Effector CD4-positive, alpha-beta T cell (primary cell): ENCODE data around the gene MYL3.

Experiments used
- DNase-seq: peaks from one replicate; pipeline ENCODE4 v3.0.0-alpha.2; 2020

MYL3 gene

GRCh38 chr3:46864061-46864881 is 1.0 kb upstream of the MYL3 start:
- DNase-seq = no peak

DNA sequence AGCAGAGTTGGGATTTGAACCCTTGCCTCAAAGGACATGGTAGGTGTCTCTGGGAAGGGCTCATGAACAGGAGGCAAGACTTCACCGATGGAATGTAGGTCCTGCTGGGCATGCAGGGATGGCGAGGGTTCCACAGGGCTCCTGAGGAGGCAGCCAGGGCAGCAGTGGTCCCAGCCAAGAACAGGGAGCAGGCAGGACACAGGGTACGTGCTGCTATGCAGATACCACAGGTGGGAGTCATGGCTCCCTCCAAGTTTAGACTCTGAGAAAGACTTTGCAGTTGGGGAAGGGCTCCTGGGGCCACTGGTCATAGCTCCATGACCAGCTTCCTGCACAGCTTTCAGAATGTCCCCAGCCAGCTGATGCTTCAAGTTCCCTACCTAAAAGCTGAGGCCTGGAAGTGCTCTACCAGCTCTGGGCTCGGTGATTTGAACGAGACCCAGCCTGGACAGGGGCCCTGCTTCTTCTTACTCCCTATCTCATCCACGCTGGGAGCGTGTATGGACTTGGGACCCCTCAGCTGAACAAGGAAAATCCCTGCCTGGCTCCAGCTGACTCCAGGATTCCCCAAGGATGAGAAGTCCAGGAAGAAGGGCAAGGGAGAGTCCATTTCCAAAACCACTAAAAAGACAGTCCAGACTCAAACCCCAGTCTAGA is 747 bp downstream of the MYL3 start:
- no peak for DNase-seq

DNA sequence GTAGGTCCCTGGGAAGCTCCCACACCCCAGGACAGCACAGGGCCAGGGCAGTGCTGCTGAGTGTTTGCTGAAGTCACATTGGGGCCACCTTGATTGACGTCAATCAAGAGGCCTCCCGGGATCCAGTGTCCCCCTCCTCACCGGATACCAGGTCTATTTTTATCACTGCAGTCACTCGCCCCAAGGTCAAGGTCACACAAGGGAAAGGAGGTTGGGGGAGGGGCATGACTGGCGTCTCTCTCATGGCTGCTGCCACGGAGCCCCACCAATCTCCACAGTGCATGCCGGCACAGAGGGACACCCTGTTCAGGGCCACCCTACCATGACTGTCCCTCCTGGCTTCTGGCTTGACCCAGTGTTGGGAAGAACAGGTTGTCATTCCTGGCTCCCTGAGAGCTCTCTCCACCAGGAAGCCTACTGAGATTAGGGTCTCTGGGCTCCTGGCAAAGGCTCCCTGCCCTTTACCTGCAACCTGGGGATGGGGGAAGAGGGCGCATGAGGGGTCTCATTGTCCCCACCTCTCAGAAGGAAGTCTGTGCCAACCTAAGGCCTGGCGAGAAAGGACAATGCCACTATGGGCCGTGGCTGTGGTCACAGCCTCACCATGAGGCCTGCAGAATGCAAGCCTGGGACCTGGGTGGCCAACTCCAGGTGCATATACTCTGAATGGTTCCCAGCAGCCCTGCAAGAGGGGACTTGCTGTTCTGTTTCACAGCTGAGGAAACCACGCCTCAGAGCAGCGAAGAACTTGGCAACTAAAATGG is 1.5 kb downstream of the MYL3 start:
- DNase-seq = no peak

DNA sequence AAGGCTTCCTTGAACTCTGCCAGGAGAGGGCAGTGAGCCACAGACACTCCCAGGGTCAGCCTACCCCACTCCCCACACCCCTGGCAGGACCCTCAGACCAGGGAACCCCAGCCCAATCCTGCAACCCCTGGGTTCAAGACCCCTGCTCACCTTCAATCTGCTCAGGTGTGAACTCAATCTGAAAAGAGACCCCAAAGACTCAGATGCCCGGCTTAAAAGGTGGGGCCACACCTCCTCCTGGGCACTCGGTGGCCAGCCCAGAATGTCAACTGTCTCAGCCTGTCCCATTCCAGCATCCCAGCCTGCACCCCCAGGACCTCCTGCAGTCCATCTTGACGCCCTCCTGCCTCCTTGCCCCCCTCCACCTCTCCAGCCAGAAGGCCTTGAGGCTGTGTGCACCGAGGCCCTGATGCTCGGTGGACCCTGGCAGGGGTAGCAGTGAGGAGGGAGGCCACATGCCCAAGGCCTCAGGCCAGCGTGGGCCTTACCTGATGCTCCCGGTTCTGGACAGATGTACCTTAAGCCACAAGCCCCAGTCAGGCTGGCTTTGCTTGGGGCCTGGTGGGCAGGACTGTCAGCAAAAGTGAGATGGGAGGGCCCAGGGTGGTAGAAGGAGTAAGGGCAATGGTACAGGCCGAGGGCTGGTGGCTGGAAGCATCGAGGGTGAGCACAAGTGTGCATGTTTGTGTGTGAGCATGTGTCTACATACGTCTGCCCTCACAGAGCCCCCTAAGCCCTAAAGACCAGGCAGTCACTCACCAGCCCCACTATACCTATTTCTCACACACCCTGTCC is 2.2 kb downstream of the MYL3 start:
- DNase-seq = no peak

DNA sequence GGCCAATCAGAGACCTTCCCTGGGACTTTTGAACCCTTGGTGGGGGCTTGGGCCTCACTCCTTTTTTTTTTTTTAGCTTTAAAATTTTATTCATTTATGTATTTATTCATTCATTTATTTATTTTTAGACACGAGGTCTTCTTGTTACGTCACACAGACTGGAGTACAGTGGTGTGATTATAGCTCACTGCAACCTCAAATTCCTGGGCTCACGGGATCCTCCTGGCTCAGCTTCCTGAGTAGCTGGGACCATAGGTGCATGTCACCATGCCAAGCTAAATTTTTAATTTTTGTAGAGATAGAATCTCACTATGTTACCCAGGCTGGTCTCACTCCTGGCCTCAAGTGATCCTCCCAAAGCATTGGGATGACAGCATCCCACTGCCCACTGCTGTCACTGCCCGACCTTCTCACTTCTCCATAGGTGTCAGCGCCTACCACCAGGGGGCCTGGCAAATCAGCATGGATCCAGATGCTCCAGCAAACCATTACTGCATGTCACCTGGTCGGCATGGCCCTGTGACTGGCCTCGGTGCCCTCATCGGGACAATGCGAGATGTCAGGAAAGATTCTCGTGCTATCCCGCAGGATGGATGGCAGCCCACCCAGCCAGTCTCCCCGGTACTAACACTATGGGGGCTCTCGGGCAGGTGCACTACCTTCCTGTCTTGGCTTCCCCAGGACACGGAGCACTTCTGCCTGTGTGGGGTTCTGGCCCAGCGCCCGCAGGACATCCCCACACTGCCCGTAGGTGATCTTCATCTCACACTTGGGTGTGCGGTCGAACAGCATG is 3.0 kb downstream of the MYL3 start:
- DNase-seq = no peak

DNA sequence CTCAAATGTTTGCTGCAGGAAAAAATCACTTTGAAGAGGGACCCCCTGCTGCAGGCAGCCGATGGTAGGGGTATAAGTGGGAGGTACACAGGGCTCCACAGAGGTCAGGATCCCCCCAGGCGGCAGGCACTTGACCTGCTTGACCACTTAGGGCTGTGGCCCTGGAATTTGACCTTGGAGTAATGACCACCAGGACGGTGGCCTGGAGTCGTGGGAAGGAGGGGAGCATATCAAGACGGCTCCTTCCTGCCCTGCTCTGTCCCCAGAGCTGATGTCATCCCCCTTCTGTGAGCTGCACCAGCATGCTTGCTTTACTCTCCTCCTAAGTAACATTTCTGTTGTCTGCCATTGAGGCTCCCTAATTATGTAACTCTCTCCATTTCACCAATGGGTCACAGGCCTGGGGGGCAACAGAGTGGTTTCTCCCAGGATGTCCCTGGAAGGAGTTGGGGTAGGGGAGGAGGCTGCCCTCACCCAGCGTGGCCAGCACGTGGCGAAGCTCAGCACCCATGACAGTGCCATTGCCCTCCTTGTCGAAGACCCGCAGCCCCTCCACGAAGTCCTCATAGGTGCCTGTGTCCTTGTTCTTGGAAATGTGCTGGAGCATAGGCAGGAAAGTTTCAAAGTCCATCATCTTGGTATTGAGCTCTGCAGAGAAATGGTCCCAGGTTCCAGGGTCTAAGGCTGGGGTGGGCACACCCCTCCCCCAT is 4.1 kb downstream of the MYL3 start:
- no peak for DNase-seq

GRCh38 chr3:46858456-46858855 is 4.8 kb downstream of the MYL3 start:
- no peak for DNase-seq

DNA sequence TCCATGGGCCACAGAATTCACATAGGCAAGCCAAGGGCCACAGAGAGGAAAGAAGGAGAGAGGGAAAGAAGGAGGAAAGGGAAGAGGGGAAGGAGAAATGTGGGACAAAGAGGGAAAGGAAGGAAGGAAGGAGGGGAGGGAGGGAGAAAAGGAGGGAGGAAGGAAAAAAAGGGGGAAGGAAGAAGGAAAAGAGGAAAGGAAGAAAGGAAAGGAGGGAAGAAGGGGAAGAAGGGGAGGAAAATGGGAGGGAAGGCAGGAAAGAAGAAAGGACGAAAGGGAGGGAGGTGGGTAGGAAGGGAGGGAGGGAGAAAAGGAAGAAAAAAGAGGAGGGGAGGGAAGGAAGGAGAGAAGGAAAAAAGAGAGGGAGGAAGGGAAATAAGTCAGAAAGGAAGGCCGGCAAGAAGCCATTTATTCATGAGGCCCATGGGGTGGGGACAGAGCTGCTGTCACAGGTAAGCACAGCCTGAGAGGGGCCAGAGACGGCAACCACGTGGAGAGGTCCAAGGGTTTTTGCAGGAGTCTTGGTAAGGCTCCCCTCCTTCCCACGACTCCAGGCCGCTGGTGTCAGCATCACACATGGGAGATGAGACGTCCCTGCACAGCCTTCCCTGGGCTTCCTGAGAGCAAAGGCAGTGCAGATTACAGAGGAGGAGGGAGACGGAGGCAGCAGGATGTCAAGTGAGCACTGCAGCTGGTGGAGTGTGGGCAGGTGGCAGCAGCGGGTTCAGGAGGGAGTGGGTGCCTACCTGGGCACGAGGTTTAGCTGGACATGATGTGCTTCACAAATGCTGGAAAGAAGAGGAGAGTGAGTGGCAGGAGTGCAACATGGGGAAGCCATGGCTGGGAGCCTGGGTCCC is 5.5 kb downstream of the MYL3 start:
- no peak for DNase-seq

DNA sequence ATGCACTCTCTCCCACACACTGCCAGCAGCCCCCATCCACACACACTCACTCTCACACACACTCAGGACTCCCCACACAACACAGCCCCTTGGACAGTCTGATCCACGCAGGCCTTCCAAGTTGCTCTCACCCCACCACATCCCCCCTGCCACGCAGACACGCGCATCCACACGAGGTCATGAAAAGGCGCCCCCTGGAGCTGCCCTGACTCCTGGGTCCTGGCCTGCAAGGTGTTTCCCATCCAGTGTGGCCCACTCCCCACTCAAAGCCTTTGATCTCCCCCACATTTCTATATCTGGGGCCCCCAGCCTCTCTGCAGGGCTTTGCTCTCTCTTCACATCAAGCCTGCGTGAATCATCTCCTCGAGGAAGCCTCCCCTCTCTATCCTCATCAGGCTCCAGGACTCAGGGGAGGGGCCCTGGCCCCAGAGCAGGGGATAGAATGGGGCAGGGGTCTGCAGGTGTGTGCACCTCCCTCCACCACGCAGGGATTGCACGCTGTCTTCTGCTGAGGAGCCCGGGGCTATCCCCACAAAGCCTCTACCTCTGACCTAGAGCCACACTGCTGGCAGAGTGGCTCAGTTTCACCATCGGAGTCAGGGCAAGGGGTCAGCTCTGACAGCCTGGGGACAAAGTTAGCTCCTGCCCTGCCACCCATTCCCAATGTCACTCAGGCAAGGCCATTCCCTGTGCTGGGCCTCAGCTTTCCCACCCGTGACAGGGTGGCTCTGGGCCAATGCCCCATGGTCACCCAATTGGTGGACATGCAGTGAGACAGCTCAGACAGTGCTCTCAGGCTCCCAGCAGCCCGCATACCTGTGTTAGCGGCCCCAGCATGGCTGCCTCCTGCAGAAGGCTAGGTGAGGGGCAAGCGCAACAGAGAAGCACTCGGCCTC is 6.4 kb downstream of the MYL3 start:
- no peak for DNase-seq

DNA sequence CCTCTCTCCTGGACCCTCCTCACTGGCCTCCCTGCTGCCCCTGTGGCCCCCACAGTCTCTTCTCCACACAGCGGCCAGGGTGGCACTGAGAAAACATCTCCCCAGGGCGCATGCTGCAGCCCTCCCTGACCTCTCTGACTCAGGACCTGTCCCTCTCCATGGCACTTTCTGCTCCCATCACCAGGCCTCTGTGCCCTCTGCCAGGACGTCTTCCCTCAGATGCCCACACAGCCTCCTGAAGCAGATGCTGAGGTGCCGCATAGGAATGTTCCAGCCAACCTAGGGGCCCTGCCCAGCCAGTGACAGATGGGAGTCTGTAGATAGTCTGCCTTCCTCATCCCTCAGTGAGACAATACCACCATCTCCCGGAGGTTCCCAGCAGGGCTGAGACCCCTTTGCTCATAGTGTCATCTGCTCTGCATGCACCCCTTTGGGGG is 8.7 kb downstream of the MYL3 start:
- no peak for DNase-seq

DNA sequence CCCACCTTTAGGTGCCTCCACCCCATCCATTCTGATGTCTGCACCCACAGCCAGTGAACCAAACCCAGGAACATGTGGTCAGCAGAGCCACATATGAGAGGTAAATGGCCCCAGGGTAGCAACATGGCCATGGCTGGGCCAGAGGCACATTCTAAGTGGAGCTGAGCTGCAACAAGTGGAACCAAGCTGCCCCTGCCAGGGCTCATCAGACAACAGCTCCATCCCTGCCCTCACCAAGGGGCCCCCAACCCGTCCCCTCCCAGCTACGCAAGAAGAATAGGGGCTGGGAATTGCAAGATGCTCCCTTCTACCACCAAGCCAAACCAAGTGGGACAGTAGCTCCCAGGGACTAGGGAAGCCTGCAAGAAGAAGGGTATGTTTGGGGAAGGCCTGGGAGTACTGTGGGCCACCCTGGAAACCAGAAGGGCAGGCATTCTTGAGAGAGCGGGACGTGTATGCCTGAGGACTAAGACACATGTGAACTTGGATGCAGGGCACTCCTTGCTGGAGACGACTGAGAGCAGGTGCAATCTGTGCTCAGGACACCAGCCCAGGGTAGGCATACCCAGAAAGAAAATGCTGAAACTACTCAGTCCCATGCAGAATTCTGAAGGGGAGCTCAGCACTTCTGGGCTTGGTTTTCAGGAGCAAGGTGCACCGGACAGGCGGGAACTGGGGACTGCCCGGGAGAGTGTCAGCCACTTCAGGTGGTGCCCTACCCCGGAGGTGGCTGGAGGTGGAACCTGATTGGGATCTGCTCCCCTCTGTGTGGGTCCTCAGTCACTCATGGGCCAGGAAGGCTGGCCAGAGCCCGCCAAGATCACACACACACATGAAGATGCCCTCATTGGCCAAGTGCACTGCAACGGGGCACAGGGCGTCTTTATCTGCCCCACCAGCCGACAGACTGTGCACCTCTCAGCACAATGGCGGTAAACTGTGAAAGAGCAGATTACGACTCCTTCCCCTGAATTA is 9.5 kb downstream of the MYL3 start:
- no peak for DNase-seq

DNA sequence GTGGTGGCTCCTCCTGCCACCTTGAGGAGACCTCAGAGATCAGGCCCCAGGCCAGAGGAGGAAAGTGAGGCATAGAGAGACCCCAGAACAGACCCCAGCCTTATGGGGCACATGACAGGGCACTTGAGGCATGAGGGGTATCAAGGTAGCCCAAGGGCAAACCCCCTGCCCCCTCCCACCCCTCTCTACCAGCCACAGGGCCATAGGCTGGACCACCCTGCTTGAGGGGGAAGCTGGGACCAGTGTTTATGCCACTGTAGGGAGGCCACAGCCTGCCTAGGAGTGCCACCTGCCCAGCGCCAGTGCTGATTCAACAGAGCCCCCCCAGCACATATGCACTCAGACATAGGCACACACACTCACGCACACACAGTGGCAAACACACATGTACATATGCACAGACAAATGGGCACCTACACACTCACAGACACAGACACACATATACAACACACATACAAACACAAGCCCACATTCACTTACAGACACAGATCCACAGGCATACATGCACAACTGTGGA is 10.3 kb downstream of the MYL3 start:
- no peak for DNase-seq

DNA sequence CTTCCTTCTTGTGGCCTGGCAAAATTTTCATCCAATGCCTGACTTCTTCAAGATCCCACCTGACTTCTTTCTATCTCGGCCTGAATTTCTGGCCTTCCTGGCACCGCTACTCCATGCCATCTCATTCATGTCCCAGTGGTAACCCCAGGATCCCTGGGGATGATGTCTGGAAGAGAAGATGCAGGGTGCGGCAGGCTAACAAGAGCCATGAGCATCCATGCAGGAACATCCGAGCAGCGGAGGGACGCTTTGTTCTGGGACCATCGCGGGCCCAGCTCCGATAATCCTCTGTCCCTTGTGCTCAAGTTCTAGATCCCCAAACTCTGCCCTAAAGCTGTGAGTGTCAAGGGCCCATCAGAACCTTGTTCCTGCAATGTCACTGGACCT is 10.9 kb downstream of the MYL3 start:
- no peak for DNase-seq

DNA sequence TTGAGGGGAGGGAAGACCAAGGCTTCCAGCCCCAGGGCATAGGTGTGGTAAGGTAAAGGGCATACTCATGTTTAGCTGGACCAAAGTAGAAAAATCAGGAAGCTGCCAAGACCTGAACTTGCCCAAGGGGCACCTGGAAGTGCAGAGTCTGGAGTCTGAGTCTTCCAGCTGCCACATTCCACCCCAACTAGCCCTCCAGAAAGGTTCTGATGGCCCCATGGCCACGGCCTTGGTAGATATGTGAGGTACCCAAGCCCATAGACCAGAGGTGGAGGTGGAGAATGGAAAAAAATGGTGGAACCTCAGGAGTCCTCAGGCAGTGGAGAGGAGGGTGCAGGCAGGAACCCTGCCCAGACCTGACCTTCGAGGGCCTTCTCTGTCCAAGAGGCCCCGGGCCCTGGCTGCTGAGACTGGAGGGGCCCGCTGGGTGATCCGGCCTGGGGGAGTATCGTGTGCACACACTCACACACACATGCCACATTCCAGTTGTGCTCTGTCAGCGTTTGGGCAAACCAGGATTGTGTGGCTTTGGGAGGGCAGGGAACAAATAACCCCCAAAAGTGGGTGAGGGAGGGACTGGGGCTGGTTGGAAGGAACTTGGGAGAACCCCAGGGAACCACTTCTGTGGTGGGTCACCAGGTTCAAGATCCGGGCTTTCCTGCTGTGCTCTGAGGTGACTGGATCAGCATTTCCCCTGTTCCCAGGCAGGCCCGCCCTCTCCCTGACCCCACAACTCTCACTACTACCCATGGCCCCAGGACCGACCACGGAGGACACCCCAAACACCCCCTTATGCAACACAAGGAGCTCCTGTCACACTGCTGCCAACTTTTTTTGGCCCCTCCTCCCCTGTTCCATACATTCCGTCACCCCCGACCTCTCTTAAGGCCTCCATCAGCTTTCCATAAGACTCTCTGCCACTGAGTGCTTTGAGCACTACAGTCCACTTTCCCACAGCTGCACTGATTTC is 11.6 kb downstream of the MYL3 start:
- no peak for DNase-seq

DNA sequence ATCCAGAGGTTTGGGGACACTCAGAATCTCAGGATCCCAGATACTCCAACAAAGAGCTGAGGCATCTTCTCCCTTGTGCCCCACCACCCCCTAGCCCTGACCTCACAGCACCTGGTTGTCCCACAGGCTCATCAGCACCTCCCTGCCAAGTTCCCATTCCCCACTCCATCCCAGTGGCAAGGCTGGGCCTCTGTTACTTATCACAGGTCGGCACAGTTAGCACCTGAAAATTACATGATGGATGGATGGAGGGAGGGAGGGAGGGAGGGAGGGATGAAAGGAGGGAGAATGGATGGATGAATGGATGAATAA is 12.8 kb downstream of the MYL3 start:
- DNase-seq = no peak

DNA sequence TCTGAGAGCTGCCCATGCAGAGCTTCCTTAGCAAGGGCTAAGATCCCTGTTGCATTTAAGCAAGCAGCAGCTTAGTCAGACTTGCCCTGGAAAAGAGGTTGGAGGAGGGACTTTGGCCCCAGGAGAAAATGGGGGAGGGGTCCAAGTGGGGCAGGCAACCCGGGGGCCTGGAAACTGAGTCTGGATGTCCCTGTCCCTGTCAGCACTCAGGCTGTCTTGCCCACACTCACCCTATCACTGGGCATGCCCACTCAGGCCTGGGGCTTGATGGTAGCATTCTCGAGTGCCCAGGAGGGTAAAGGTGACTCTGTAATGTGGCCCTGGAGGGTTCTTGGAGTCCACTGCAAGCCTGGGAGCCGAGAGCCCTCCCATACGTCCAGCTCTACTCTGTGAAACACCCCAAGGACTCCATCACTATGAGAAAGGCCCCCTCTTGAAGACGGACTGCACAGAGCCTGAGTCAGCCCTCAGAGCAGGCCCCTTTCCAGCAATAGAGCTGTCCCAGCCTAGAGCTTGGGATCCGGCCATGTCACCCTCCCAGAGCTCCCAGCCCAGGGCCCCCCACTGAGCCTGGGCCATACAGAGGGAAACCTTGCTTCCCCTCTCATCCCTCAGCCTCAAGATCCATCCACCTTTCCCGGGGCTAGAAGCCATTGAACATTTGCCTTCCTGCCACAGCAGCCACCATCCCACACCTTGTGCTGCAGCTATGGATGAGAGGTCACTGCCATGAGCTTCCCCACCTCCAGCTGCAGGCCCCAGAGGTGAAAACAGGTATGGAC is 13.4 kb downstream of the MYL3 start:
- DNase-seq = no peak
